Hepatocyte (in vitro differentiated cells): ENCODE measurements around the gene COL5A1. TPM values are rescaled to one million over a fixed set of nuclear protein-coding genes. Genes with fewer than 3 reads are reported as not detected.

Experiments used
- DNase-seq: peaks from one replicate; pipeline ENCODE4 v3.0.0-alpha.2; 2016; ENCODE audit warnings: low spot score
- H2AFZ ChIP-seq: fragments of 200-600 bp; sonication (generic); 2 replicates; pipeline ENCODE4 v1.6.0; 2016; ENCODE audit warnings: antibody characterized with exemption, mild to moderate bottlenecking
- H3K27ac ChIP-seq: fragments of 200-600 bp; sonication (generic); 2 replicates; pipeline ENCODE4 v1.5.1; 2016; ENCODE audit warnings: mild to moderate bottlenecking
- H3K27me3 ChIP-seq: fragments of 200-600 bp; sonication (generic); 2 replicates; pipeline ENCODE4 v1.6.1; 2016
- H3K36me3 ChIP-seq: fragments of 200-600 bp; sonication (generic); replicated peaks from 2 replicates; pipeline ENCODE4 v1.5.1; 2016; ENCODE audit warnings: low read depth; ENCODE audit not compliant: insufficient read depth
- H3K4me1 ChIP-seq: fragments of 200-600 bp; sonication (generic); 2 replicates; pipeline ENCODE4 v1.5.1; 2016; ENCODE audit warnings: mild to moderate bottlenecking, moderate library complexity; ENCODE audit not compliant: insufficient read depth
- H3K4me2 ChIP-seq: fragments of 200-600 bp; sonication (generic); 2 replicates; pipeline ENCODE4 v1.6.0; 2016
- H3K4me3 ChIP-seq: fragments of 200-600 bp; sonication (generic); 2 replicates; pipeline ENCODE4 v1.5.1; 2016; ENCODE audit warnings: mild to moderate bottlenecking
- H3K79me2 ChIP-seq: fragments of 200-600 bp; sonication (generic); 2 replicates; pipeline ENCODE4 v1.6.0; 2017; ENCODE audit warnings: mild to moderate bottlenecking
- H3K9me2 ChIP-seq: fragments of 200-600 bp; sonication (generic); replicated peaks from 2 replicates; pipeline ENCODE4 v1.6.0; 2017; ENCODE audit warnings: mild to moderate bottlenecking; ENCODE audit not compliant: insufficient read depth
- H3K9me3 ChIP-seq: fragments of 200-600 bp; sonication (generic); 2 replicates; pipeline ENCODE4 v1.5.1; 2016; ENCODE audit warnings: low read depth, mild to moderate bottlenecking
- H4K20me1 ChIP-seq: fragments of 200-600 bp; sonication (generic); 2 replicates; pipeline ENCODE4 v1.6.0; 2016; ENCODE audit warnings: mild to moderate bottlenecking; ENCODE audit not compliant: insufficient read depth, poor library complexity, severe bottlenecking
- EZH2 ChIP-seq: fragments of 200-600 bp; sonication (generic); IDR thresholded peaks from 2 replicates; pipeline ENCODE4 v1.6.1; 2016; ENCODE audit warnings: antibody characterized with exemption, mild to moderate bottlenecking, borderline replicate concordance
- EZH2phosphoT487 ChIP-seq: fragments of 200-600 bp; sonication (generic); IDR thresholded peaks from one replicate; pipeline ENCODE4 v1.6.1; 2018; ENCODE audit warnings: antibody characterized with exemption, mild to moderate bottlenecking, low read depth, moderate library complexity; ENCODE audit not compliant: unreplicated experiment, severe bottlenecking
- WGBS: methylation state at CpG from one replicate; pipeline ENCODE4 v1.1.6; 2016; ENCODE audit warnings: low lambda C conversion rate; ENCODE audit errors: missing lambda C conversion rate; 5-methylcytosine and 5-hydroxymethylcytosine counted together
- polyA plus RNA-seq: library from polyadenylated mRNA; unstranded; fragments of >200 nt; fragmentation: Nextera tagmentation; extraction: Ambion mirVana; gene quantifications from 2 replicates; pipeline ENCODE4 v1.2.1, GENCODE V29; 2016
- total RNA-seq: library from RNA; depleted of rRNA; stranded (reverse); fragments of >200 nt; gene quantifications from 2 replicates; pipeline ENCODE4 v1.2.3, GENCODE V29; 2014
- TF ChIP-seq, protein P1 (sequence below): fragments of 200-600 bp; sonication (generic); IDR thresholded peaks from 2 replicates; pipeline ENCODE4 v1.5.1; 2016; ENCODE audit warnings: antibody characterized with exemption, mild to moderate bottlenecking; ENCODE audit not compliant: poor library complexity

The COL5A1 gene
- total and polyA plus RNA-seq, 2 experiments from 2014 or later, result 342 to 347 TPM

DNA sequence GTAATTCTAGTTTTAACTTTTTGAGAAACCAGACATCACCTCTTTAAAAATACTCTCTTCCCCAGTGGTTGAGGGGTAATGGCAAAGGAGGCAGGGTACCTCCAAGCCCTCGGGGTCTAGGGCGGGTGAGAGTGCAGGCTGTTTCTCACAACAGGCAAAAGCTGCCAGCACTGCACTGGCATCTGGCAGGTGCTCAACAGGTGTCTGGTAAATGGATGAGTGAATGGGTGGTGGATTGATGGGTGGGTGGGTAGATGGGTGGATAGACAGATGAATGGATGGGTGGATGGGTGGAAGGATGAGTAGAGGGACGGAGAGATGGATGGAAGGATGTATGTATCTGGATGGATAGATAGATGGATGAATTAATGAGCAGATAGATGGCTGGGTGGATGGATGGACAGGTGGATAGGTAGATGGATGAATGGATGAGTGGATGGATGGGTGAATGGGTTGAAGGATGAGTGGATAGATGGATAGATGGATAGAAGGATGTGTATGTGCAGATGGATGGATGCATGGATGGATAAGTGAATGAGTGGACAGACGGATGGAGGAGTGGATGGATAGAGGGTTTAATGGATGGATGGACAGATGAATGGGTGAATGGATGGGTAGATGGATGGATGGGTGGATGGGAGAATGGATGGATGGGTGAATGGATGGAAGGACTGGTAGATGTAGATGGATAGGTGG lies 84.6 kb downstream of the COL5A1 start:
- Histone ChIP-seq H3K9me2 (no peaks in the 10 kb centered on the region), H3K4me2 (no peak overlapping the region), H3K27ac (no peak overlapping the region), H3K9me3 (no peaks in the 10 kb centered on the region), H4K20me1 (peaks cover 61% of the 10 kb centered on the region), H3K27me3 (no peaks in the 10 kb centered on the region), H3K4me1 (no peaks in the 10 kb centered on the region), H3K36me3 (no peaks in the 10 kb centered on the region), H3K4me3 (no peak overlapping the region), H2AFZ (no peak overlapping the region), H3K79me2 (peaks cover 9% of the 10 kb centered on the region)
- TF ChIP-seq EZH2phosphoT487 (no peak), EZH2 (no peak)
- TF ChIP-seq, protein P1, sequence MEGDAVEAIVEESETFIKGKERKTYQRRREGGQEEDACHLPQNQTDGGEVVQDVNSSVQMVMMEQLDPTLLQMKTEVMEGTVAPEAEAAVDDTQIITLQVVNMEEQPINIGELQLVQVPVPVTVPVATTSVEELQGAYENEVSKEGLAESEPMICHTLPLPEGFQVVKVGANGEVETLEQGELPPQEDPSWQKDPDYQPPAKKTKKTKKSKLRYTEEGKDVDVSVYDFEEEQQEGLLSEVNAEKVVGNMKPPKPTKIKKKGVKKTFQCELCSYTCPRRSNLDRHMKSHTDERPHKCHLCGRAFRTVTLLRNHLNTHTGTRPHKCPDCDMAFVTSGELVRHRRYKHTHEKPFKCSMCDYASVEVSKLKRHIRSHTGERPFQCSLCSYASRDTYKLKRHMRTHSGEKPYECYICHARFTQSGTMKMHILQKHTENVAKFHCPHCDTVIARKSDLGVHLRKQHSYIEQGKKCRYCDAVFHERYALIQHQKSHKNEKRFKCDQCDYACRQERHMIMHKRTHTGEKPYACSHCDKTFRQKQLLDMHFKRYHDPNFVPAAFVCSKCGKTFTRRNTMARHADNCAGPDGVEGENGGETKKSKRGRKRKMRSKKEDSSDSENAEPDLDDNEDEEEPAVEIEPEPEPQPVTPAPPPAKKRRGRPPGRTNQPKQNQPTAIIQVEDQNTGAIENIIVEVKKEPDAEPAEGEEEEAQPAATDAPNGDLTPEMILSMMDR, result no peak
- DNase-seq, result no peak
- WGBS, result 97% methylated on average over 4 of the region's 4 CpGs

DNA sequence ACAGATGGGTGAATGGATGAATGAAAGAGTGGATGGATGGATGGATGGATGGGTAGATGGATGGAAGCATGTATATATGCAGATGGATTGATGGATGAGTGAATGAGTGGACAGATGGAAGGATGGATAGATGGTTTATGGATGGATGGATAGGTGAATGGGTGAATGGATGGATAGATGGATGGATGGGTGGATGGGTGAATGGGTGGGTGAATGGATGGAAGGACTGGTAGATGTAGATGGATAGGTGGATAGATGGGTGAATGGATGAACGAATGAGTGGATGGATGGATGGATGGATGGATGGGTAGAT lies 85.1 kb downstream of the COL5A1 start:
- peaks cover 9% of the 10 kb centered on the region for H3K79me2 ChIP-seq

DNA sequence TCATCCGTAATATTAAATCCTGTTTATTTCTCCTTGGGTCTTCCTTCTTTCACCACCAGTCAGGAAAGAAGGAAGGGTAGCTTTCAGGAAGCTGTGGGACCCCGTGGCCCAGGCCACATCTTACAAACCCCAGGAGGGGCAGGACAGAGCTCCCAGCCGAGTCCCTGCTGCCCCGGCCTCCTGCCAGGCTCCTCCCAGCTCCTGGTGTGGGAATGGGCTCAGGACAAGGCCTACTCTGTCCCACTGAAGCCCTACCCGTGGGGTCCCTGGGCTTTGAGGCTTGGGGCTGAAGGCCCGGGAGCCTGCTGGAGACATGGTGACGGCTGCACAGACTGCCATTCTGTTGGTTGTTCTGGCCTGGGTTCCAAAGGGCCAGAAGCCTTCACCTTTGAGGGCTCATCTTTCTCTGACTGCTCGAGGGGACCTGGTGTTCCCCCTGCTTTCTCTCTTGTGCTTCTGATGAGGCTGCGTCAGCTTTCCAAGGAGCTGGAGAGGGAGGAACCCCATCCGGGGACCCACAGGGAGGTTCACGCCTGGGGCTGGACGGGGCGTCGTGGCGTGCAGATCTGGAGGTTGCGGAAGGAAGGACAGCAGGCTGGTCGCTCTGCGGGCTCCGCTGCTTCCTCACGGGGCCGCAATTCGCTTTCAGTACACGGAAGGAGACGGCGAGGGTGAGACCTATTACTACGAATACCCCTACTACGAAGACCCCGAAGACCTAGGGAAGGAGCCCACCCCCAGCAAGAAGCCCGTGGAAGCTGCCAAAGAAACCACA lies 86.6 kb downstream of the COL5A1 start:
- H3K4me1 ChIP-seq, result peaks cover 7% of the 10 kb centered on the region
- TF ChIP-seq, protein P1, result no peak
- TF ChIP-seq EZH2, result no peak
- TF ChIP-seq EZH2phosphoT487, result no peak
- H3K27me3 ChIP-seq, result no peaks in the 10 kb centered on the region
- H3K36me3 ChIP-seq, result no peaks in the 10 kb centered on the region
- no peak overlapping the region for H3K4me3 ChIP-seq
- no peaks in the 10 kb centered on the region for H3K9me2 ChIP-seq
- WGBS, result 90% methylated on average over 29 of the region's 29 CpGs
- no peak overlapping the region for H2AFZ ChIP-seq
- H4K20me1 ChIP-seq, result peaks cover 46% of the 10 kb centered on the region
- no peak for DNase-seq
- H3K79me2 ChIP-seq, result peaks cover 9% of the 10 kb centered on the region
- no peak overlapping the region for H3K27ac ChIP-seq
- H3K9me3 ChIP-seq, result no peaks in the 10 kb centered on the region
- H3K4me2 ChIP-seq, result no peak overlapping the region

More for the DNA sequence above, 85.1 kb downstream of the COL5A1 start:
- no peak overlapping the region for H3K27ac ChIP-seq
- H3K4me3 ChIP-seq, result no peak overlapping the region
- no peaks in the 10 kb centered on the region for H3K9me3 ChIP-seq
- 93% methylated on average over 1 of the region's 1 CpG for WGBS
- no peaks in the 10 kb centered on the region for H3K27me3 ChIP-seq
- no peak for TF ChIP-seq EZH2
- TF ChIP-seq, protein P1, result no peak
- no peak for TF ChIP-seq EZH2phosphoT487
- no peak for DNase-seq
- H3K9me2 ChIP-seq, result no peaks in the 10 kb centered on the region
- no peaks in the 10 kb centered on the region for H3K4me1 ChIP-seq
- peaks cover 56% of the 10 kb centered on the region for H4K20me1 ChIP-seq
- no peak overlapping the region for H2AFZ ChIP-seq
- H3K36me3 ChIP-seq, result no peaks in the 10 kb centered on the region
- H3K4me2 ChIP-seq, result no peak overlapping the region
